GM18858 (cell line): ENCODE measurements around the gene AKT2.
A peak's percentile ranks its signal among the peaks of the same experiment; 100 is the strongest.

ENCODE experiments used
- ATAC-seq: cut with Tn5 transposase; IDR thresholded peaks from one replicate; pipeline ENCODE4 v1.9.1; 2021; ENCODE audit not compliant: unreplicated experiment

The AKT2 gene

DNA sequence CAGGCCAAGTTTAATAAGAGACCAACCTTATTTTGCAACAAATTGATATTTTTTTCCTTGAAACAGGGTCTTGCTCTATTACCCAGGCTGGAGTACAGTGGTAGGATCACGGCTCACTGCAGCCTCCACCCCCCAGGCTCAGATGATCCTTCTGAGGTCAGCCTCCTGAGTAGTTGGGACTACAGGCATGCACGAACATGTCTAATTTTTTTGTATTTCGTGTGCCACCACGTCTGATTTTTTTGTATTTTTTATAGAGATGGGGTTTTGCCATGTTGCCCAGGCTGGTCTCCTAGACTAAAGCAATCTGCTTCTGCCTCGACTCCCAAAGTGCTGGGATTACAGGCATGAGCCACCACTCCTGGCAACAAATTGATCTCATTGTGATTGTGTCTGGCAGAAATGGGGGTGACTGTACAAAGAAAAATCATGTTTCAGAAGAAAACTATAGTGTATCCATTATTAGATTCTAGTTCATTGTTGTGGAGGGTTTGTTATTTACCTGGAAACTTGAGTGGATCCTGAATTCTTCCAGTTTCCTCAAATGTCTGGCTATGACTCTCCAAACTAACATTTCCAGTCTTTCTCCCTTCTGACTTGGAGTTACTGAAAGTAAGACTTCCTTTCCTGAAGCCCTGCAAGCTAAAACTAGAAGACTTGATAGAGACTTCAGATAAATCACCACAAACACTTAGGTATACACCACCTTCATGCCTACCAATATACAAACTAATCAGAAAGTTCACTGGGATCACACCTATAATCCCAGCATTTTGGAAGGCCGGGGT is 17.3 kb upstream of the AKT2 start:
- no peak for ATAC-seq

DNA sequence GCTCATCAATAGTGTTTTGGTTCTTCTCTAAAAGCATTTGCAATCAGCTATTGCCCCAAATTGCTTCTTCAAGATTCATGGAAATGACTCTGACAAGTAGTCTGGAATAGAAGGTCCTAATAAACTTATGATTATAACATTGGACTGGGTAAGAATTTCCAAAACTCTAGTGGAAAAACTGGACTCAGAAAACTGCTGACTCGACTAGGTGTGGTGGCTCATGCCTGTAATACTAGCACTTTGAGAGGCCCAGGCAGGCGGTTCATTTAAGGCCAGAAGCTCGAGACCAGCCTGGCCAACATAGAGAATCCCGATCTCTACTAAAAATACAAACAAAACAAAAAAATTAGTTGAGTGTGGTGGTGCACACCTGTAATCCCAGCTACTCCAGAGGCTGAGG is 15.5 kb upstream of the AKT2 start:
- no peak for ATAC-seq

GRCh38 chr19:40298026-40298425 is 12.9 kb upstream of the AKT2 start:
- no peak for ATAC-seq

DNA sequence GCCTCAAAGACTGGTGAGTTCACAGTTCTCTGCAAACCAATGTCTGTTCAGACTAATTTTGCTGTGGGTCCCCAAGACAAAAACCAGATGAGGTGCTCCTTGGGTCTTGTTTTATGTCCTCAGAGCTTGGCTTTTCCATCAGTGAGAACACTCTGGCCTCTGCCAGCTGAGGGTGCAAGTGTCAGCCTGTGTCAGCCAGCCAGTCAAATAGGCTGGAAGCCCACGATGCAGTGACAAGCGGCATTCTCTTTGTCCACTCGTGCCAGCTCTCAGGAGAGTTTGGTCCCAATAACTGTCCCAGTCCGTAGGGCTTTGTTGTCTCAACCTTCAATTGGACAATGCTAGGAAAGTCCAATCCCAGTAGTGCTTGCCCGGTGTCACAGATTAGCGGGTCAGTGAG is 9.4 kb upstream of the AKT2 start:
- no peak for ATAC-seq

DNA sequence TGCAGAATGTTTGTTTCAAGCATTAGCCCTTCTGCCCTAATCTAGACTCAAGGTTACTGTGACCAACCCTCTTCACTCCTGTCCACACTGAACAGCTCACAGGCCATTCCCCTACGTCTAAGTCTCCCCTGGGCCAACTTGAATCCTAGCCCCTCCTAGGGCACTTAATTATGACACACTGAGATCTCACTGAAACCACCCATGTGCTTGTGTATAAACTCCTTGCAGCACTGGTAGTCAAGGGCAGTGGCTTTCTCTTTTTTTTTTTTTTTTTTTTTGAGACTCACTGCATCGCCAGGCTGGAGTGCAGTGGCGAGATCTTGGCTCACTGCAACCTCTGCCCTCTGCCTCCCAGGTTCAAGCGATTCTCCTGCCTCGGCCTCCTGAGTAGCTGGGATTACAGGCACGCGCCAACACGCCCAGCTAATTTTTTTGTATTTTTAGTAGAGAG is 1.9 kb upstream of the AKT2 start:
- no peak for ATAC-seq

DNA sequence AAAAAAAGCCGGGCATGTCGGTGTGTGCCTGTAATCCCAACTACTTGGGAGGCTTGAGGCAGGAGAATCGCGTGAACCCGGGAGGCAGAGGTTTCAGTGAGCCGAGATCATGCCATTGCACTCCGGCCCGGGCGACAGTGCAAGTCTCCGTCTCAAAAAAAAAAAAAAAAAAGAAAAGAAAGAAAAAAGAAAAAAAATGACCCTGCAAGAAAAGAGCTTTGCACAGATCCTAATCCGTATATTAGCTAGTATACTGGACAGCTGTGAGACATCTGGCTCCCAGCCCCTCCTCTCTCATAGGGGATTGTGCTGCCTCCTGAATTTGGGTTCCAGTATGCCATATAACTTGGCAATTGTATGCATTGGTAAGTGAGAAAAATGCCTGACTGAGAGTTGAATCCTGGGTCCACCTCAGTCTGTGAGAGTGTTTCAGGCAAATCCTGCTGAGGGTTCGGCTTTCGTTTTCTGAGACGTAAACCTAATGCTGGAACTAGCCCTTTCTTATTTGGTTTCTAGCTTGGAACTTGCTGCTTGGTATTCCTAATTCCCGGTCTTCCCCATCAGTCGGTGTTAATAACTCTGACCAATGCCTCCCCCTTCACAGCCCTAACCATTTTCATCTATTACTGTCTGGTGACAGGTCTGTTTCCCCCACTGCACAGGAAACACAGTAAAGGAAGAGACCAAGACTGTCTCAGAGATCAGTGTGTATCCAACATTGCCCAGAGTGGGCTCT is 1.3 kb upstream of the AKT2 start:
- no peak for ATAC-seq

- ATAC-seq = peak; percentile 72
Observed at GRCh38 chr19:40285353-40286234, 449 bp upstream of the AKT2 start.

GRCh38 chr19:40284251-40284500 is 969 bp downstream of the AKT2 start:
- ATAC-seq = no peak

GRCh38 chr19:40283414-40284250 is 1.5 kb downstream of the AKT2 start:
- ATAC-seq = no peak

DNA sequence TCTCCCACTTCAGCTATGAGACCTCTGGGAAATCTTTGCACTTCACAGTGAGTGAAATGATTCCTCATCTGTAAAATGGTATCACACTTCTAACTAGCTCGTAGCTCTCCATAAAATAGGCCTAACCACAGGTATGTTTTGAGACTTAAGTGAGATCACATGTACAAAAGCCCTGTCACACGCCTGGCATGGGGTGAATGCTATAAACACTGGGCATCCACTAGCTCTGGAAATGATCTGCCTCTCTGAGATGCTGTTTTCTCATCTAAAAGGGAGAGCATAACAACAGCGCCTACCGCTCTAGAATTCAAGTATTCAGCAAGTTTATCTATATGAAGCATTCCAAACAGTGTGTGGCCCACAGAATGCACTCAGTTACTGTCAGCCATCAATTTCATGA is 2.2 kb downstream of the AKT2 start:
- no peak for ATAC-seq

- no peak for ATAC-seq
Observed at GRCh38 chr19:40282209-40282580, 3.0 kb downstream of the AKT2 start.

DNA sequence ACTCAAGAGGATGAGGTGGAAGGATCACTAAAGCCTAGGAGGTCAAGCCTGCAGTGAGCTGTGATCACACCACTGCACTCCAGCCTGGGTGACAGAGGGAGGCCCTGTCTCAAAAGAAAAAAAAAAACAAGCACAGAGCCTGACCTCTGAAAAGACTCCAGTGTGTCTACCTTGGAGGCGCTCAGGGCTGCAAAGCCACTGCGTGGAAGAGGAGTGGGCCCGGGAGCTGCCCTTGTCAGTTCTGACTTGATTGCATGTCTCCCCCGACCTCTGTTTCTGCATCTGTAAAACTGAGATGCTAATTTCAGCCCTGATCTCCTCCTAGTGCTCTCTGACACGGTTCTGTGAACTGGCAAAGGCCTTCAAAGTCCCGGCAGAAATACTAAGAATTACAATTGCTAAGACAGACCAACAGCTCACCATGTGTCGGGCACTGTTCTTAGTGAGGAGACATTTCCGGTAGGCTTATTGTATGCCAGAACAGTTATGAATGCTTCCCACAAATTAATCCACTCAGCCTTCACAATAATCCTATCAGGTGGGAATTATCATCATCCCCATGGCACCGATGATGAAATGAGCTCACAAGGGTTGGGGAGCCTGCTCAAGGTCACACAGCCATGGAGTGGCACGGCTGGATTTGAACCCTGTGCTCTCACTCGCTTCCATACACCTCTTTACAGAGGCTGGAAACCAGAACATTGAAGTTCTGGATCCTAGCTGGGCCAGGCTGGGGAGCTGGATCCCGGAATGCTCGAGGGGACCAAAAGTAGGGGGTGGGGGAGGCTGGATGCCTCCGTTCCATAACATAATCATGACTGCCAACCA is 3.5 kb downstream of the AKT2 start:
- ATAC-seq = no peak

DNA sequence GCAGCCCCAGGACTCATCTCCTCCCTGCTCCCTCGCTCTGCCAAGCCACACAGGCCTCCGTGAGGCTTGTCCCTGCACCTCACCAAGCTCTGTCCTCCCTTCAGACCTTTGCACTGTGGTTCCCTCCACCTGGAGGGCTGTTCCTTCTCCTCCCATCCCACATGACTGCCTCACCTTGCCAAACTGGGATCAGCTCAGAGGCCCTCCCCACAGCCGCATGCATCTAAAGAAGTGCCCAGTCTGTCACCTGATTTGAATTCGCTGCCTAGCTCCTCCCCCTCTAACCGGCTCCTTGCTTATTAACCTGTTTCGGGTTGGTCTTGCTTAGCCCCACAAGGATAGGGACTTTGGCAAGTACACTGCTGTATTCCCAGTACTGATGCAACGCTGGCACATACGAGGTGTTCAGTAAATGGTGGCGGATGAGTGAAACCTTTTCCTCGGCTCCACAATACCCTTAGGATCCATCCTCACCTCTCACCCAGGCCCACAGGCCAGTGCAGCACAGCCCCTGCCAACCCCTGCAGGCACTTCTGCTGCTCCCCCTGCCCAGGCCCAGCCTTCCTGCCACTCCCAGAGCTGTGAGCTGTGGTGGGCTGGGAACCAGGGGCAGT is 4.4 kb downstream of the AKT2 start:
- no peak for ATAC-seq

- ATAC-seq = no peak
Observed at GRCh38 chr19:40279761-40280607, 5.2 kb downstream of the AKT2 start.

DNA sequence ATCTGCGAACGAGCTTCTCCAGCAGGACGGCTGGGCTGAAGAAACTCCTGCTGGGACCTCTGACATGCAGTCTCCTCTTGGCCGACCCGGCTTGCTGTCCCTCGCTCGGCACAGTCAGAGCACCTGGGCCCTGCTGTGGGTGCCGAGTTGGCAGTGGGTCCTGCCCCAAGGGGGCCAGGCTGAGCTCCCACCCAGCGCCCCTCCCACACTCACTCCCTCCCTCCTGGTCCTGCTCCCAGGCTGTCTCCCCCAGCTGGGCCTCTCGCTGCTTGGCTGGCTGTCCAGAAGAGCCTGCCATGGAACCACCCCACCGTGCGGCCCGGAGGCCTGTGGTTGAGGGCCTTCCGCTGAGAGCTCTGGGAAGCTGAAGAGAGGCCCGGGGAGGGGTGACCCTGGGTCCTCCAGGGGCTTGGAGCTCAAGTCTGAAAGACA is 6.0 kb downstream of the AKT2 start:
- no peak for ATAC-seq

DNA sequence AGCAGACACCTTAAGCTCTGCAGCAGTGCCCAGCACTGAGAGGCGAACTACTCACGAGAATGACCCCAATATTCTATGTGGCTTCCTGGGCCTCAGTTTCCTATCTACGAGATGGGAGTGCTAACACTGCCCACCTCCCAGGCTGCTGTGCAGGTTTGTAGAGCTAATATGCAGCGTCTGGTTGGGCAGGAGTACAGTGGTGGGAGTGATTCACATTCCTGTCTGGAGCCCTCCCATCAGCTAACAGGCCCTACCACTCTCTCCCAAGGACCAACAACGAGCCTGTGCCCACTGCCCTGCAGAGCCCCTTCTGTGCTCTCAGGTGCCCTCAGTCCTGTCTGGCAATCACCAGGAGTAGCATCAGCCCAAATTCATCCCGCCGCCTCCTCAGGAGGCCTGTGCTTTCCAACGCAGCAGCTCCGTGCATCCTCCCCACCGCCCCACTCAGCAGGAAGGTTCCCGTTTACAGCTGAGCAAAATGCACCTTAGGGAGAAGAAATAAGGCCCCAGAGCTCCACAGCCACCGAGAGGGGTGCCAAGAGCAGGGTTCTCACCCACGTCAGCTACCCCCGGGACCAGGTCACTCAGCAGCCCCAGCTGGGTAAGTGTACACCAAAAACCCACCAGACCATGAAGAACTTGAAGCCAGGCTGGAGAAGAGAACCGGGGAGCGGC is 6.6 kb downstream of the AKT2 start:
- ATAC-seq = no peak

DNA sequence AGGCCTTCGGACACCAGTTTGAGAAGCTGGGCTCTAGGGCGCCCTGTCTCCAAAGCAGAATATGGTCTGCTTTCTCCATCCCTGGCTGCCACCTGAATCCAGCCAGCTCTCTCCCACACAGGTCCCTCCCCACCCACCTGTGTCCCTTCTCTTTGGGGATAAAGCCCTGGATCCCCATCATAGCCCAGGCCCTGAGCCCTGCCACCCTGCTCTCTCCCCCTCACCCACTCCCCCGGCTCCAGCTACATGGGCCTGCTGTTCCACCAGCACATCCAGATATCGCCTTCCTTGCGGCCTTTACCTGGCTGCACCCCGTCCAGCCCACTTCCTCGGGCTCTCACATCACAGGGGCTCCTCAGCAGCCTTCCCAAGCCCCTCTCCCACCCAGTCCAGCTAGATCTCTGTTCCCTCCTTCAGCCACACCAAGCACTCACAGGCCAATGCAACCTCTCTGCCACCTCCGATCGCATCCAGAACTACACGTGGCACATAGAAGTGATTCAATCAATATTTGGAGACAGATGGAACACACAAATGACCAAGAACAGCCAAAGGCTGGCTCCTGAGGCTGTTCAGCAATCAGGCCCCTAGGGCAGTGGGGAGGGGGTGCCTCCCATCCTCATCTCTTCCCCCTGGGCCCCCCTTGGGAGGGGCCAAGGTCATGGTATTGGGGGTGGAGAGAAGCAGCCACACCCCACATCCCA is 7.6 kb downstream of the AKT2 start:
- ATAC-seq = no peak
